ENCODE data around the gene TRAFD1.

TRAFD1 gene

GRCh38 chr12:112172556-112173324 is 47.4 kb downstream of the TRAFD1 start:
- H3K9me3 ChIP-seq (ENCODE audit: control insufficient read depth, low read length), result no peaks in the 10 kb centered on the region
- no peaks in the 10 kb centered on the region for H3K4me1 ChIP-seq (ENCODE audit: control insufficient read depth, insufficient read depth, low read length)
- H3K27me3 ChIP-seq (ENCODE audit: control insufficient read depth, insufficient read depth, low read length), result no peaks in the 10 kb centered on the region
- no peak overlapping the region for H3K9ac ChIP-seq (ENCODE audit: low read length)
- peaks cover 10% of the 10 kb centered on the region for H3K36me3 ChIP-seq (ENCODE audit: control insufficient read depth, insufficient read depth, low read length)
- no peak overlapping the region for H3K4me3 ChIP-seq (ENCODE audit: low read length)

DNA sequence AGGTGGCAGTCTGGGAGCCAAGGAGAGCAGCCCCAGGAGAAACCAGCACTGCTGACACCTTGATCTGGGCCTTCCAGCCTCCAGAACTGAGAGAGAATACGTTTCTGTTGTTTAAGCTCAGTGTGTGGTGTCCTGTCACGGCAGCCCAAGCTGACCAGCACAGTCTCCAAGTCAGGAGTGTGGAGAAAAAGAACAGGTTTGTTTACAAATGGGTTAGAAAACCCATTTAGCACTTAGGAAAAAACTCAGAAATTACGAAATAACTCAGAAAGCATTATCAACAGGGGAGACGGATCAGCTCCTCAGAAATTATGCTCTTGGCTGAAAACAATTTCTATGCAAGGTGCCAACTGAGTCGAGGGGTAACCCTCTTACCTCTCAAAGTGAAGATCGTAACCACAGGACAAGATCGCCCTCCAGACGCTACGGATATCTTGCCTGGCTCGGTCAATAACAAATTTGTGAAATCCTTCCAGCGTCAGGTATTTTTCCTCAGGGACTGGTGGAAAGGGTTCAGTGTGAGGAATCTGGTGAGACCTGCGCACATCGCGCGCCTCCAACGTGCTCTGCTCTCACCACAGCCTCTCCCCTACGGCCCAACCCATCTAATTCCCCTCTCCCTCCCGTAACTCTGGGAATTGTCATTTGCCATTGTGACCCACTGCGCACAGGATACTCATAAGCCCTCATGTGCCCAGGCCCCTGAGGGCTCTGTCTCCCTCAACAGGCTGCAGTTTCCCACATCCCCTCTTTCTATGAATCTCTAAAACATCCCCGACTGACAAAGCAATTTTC is 50.2 kb downstream of the TRAFD1 start:
- Histone ChIP-seq H3K4me1 (ENCODE audit: control insufficient read depth, insufficient read depth, low read length) (no peaks in the 10 kb centered on the region), H3K27me3 (ENCODE audit: control insufficient read depth, insufficient read depth, low read length) (no peaks in the 10 kb centered on the region), H3K9ac (ENCODE audit: low read length) (no peak overlapping the region), H3K4me3 (ENCODE audit: low read length) (no peak overlapping the region), H3K36me3 (ENCODE audit: control insufficient read depth, insufficient read depth, low read length) (no peaks in the 10 kb centered on the region), H3K9me3 (ENCODE audit: control insufficient read depth, low read length) (no peaks in the 10 kb centered on the region)

DNA sequence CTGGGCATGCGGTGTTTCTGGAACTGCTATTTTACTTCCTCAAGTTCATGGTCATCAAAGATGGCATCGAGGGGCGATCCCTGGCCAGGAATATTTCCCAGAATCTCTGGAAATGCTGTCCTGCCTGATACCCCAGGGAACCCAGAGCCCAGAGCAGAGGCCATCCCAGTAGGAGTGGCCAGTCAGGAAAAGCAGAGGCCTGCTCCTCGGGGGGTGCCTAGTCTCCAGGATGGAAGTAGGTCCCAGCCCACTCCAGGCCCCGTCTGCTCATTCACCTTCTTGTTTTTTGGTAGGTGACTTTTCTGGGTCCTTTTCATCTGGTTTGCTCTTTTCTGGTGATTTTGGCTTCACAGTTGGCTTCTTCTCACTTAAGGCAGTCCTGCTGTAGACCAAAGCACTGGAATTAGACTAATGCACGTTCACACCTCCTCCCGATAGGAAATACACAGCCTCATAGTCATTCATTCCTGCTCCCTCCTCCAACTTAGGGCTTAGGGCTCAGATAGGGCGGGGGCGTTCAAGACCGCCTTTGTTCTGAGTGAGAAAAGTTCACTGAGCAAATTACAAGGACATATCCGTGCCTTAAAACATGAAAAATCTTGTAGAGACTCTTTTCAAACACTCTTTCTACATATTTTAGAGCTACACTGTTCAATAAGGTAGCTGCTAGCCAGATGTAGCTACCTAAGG is 51.1 kb downstream of the TRAFD1 start:
- Histone ChIP-seq H3K36me3 (ENCODE audit: control insufficient read depth, insufficient read depth, low read length) (no peaks in the 10 kb centered on the region), H3K4me3 (ENCODE audit: low read length) (no peak overlapping the region), H3K27me3 (ENCODE audit: control insufficient read depth, insufficient read depth, low read length) (no peaks in the 10 kb centered on the region), H3K9ac (ENCODE audit: low read length) (no peak overlapping the region), H3K4me1 (ENCODE audit: control insufficient read depth, insufficient read depth, low read length) (no peaks in the 10 kb centered on the region), H3K9me3 (ENCODE audit: control insufficient read depth, low read length) (no peaks in the 10 kb centered on the region)

DNA sequence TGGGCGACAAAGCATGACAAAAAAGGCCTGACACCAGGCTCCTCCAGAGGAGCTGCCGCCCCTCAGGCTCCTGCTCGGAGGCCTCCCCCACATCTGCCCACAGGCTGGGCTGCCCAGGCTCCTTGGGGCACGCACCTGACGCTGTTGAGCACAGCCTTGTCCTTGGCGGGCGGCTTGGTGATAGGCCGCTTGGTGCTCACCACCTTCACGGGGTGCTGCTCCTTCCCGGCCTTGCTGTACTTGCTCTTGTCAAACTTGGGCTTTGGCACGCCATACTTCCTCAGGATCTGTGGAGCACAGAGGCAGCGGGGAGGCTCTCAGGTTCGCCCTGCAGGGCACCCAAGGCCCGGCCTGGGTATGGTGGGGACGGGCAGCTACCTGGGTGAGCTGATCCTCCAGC is 53.4 kb downstream of the TRAFD1 start:
- H3K36me3 ChIP-seq (ENCODE audit: control insufficient read depth, insufficient read depth, low read length), result no peaks in the 10 kb centered on the region
- no peaks in the 10 kb centered on the region for H3K9me3 ChIP-seq (ENCODE audit: control insufficient read depth, low read length)
- H3K4me3 ChIP-seq (ENCODE audit: low read length), result no peak overlapping the region
- no peaks in the 10 kb centered on the region for H3K27me3 ChIP-seq (ENCODE audit: control insufficient read depth, insufficient read depth, low read length)
- no peak overlapping the region for H3K9ac ChIP-seq (ENCODE audit: low read length)
- no peaks in the 10 kb centered on the region for H3K4me1 ChIP-seq (ENCODE audit: control insufficient read depth, insufficient read depth, low read length)

DNA sequence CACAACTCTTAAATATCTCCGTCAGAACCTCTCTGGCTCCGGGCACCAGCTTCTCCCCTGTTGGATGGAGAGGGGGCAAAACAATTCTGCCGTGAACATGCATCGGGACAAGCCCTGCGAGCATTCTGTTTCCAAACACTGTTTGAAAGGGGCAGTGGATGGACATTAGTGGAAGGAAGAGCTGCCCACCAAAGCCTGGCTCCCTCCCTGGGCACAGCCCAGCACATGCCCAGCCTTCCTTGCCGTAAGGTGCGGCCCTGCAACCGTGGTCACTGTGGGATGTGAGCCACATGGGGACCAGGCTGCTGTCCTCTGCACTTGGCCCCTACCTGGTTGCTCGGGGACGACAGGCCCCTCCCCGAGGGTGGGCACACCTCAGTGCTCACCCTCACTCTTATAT is 54.0 kb downstream of the TRAFD1 start:
- H3K9me3 ChIP-seq (ENCODE audit: control insufficient read depth, low read length), result no peaks in the 10 kb centered on the region
- H3K9ac ChIP-seq (ENCODE audit: low read length), result no peak overlapping the region
- H3K4me1 ChIP-seq (ENCODE audit: control insufficient read depth, insufficient read depth, low read length), result no peaks in the 10 kb centered on the region
- no peaks in the 10 kb centered on the region for H3K27me3 ChIP-seq (ENCODE audit: control insufficient read depth, insufficient read depth, low read length)
- H3K36me3 ChIP-seq (ENCODE audit: control insufficient read depth, insufficient read depth, low read length), result no peaks in the 10 kb centered on the region
- H3K4me3 ChIP-seq (ENCODE audit: low read length), result no peak overlapping the region

GRCh38 chr12:112179916-112180315 is 54.6 kb downstream of the TRAFD1 start:
- Histone ChIP-seq H3K9ac (ENCODE audit: low read length) (no peak overlapping the region), H3K9me3 (ENCODE audit: control insufficient read depth, low read length) (no peaks in the 10 kb centered on the region), H3K27me3 (ENCODE audit: control insufficient read depth, insufficient read depth, low read length) (no peaks in the 10 kb centered on the region), H3K4me3 (ENCODE audit: low read length) (no peak overlapping the region), H3K36me3 (ENCODE audit: control insufficient read depth, insufficient read depth, low read length) (peaks cover 1% of the 10 kb centered on the region), H3K4me1 (ENCODE audit: control insufficient read depth, insufficient read depth, low read length) (no peaks in the 10 kb centered on the region)

DNA sequence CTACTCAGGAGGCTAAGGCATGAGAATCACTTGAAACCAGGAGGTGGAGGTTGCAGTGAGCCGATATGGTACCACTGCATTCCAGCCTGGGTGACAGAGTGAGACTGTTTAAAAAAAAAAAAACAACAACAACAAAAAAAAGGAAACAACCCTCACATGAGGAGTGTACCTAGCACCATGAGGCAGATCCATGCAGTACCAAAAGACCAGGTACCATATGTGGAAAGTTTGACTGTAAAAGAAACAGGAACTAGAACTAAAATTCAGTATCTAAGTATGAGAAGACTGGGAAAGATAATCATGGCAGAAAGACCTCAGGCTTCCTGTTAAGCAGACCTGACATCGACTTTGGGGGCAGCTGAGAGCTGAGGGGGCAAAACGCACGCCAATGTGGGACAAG is 55.1 kb downstream of the TRAFD1 start:
- peaks cover 6% of the 10 kb centered on the region for H3K36me3 ChIP-seq (ENCODE audit: control insufficient read depth, insufficient read depth, low read length)
- no peaks in the 10 kb centered on the region for H3K27me3 ChIP-seq (ENCODE audit: control insufficient read depth, insufficient read depth, low read length)
- H3K9ac ChIP-seq (ENCODE audit: low read length), result no peak overlapping the region
- no peak overlapping the region for H3K4me3 ChIP-seq (ENCODE audit: low read length)
- no peaks in the 10 kb centered on the region for H3K4me1 ChIP-seq (ENCODE audit: control insufficient read depth, insufficient read depth, low read length)
- H3K9me3 ChIP-seq (ENCODE audit: control insufficient read depth, low read length), result no peaks in the 10 kb centered on the region

DNA sequence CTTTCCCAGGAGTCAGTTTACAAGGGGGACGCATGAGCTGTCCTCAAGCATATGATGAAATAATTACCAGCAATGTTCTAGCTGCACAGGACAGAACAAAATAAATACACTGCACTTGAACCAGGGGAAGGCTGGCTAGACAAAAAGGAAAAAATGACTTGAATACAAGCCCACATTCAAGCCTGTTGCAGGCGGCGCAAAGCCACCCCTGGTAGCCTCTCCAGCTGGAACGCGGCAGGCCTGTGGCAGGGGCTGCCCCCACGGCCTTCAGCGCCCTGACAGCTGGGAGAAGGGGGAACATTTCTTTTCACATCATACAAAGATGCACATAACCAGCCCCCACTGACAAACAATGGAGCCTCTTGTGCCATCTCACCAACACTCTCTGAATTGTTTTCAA is 57.1 kb downstream of the TRAFD1 start:
- H3K9me3 ChIP-seq (ENCODE audit: control insufficient read depth, low read length), result no peaks in the 10 kb centered on the region
- no peaks in the 10 kb centered on the region for H3K4me1 ChIP-seq (ENCODE audit: control insufficient read depth, insufficient read depth, low read length)
- no peak overlapping the region for H3K4me3 ChIP-seq (ENCODE audit: low read length)
- H3K9ac ChIP-seq (ENCODE audit: low read length), result no peak overlapping the region
- no peaks in the 10 kb centered on the region for H3K27me3 ChIP-seq (ENCODE audit: control insufficient read depth, insufficient read depth, low read length)
- H3K36me3 ChIP-seq (ENCODE audit: control insufficient read depth, insufficient read depth, low read length), result peaks cover 6% of the 10 kb centered on the region

- Histone ChIP-seq H3K4me1 (ENCODE audit: control insufficient read depth, insufficient read depth, low read length) (no peaks in the 10 kb centered on the region), H3K9me3 (ENCODE audit: control insufficient read depth, low read length) (no peaks in the 10 kb centered on the region), H3K4me3 (ENCODE audit: low read length) (no peak overlapping the region), H3K27me3 (ENCODE audit: control insufficient read depth, insufficient read depth, low read length) (no peaks in the 10 kb centered on the region), H3K36me3 (ENCODE audit: control insufficient read depth, insufficient read depth, low read length) (peaks cover 6% of the 10 kb centered on the region), H3K9ac (ENCODE audit: low read length) (no peak overlapping the region)
Observed at GRCh38 chr12:112183141-112184021, 58.0 kb downstream of the TRAFD1 start.

GRCh38 chr12:112184056-112184887 is 58.9 kb downstream of the TRAFD1 start:
- H3K9ac ChIP-seq (ENCODE audit: low read length), result no peak overlapping the region
- H3K36me3 ChIP-seq (ENCODE audit: control insufficient read depth, insufficient read depth, low read length), result peaks cover 6% of the 10 kb centered on the region
- no peaks in the 10 kb centered on the region for H3K4me1 ChIP-seq (ENCODE audit: control insufficient read depth, insufficient read depth, low read length)

More at GRCh38 chr12:112184056-112184887, 58.9 kb downstream of the TRAFD1 start:
- no peaks in the 10 kb centered on the region for H3K27me3 ChIP-seq (ENCODE audit: control insufficient read depth, insufficient read depth, low read length)
- no peaks in the 10 kb centered on the region for H3K9me3 ChIP-seq (ENCODE audit: control insufficient read depth, low read length)
- H3K4me3 ChIP-seq (ENCODE audit: low read length), result no peak overlapping the region

Measured in mucosa of stomach (tissue), 1 donor.